Nephron (organoid): ENCODE results near the gene TPSD1.
A peak's percentile ranks its signal among the peaks of the same experiment; 100 is the strongest.

ENCODE experiments used
- H3K27ac Mint-ChIP-seq, 3 experiments: 2 replicates each; pipeline ENCODE4 v1.8.0; 2020; ENCODE audit warnings: mixed read lengths in 3 of 3, mild to moderate bottlenecking in 2 of 3, moderate library complexity in 1 of 3
- H3K27me3 Mint-ChIP-seq: 2 replicates; pipeline ENCODE4 v1.8.0; 2021; ENCODE audit warnings: low read depth, mild to moderate bottlenecking, moderate library complexity, mixed read lengths
- H3K36me3 Mint-ChIP-seq: 2 replicates; pipeline ENCODE4 v1.8.0; 2020; ENCODE audit warnings: low read depth, mixed read lengths
- H3K4me1 Mint-ChIP-seq: 2 replicates; pipeline ENCODE4 v1.8.0; 2020; ENCODE audit warnings: mixed read lengths
- H3K4me3 Mint-ChIP-seq, 3 experiments: 2 replicates each; pipeline ENCODE4 v1.8.0; 2020; ENCODE audit warnings: mild to moderate bottlenecking in 3 of 3, mixed read lengths in 3 of 3, moderate library complexity in 2 of 3
- H3K9me3 Mint-ChIP-seq: 2 replicates; pipeline ENCODE4 v1.8.0; 2020; ENCODE audit warnings: mixed read lengths
- CTCF ChIP-seq, 3 experiments: fragments of 200-600 bp; sonication (generic); IDR thresholded peaks; one replicate each; pipeline ENCODE4 v1.5.0; 2021; ENCODE audit warnings: antibody characterized with exemption in 3 of 3; ENCODE audit not compliant: unreplicated experiment in 3 of 3

TPSD1 gene

DNA sequence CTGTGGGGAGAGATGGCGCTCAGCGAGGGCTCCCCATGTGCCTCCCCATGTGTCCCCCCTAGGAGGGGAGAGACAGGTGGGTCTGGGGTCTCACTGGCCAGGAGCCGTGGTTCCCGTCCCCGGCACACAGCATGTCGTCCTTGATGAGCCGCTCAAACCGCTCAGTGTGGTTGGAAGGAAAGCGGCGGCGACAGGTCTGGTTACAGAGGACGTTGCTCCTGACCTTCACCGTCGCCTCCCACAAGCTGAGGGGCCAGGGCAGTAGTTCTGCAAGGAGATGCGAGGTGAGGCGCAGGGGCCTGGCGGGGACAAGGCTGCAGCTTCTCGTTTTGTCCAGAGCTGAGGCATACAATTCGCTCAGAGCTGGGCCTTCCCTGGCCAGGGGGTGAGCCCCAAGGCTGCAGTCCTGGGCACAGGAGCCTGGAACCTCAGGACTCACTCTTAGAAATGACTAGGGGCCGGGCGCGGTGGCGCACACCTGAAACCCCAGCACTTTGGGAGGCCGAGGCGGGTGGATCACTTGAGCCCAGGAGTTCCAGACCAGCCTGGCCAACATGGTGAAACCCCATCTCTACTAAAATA is 30.7 kb downstream of the TPSD1 start:
- Mint-ChIP-seq H3K4me1 (peaks cover 32% of the 10 kb centered on the region), H3K36me3 (no peaks in the 10 kb centered on the region), H3K9me3 (no peaks in the 10 kb centered on the region), H3K27ac (no peak overlapping the region), H3K4me3 (no peak overlapping the region), H3K27me3 (peaks cover 39% of the 10 kb centered on the region)
- TF ChIP-seq CTCF (IDR thresholded peaks at IDR 0.05; ENCODE audit: unreplicated experiment in 3 of 3), result no peak

- H3K27ac Mint-ChIP-seq, result peak overlapping the region; percentile 10 to 77 (median 59)
- peaks cover 45% of the 10 kb centered on the region for H3K27me3 Mint-ChIP-seq
- H3K4me3 Mint-ChIP-seq, result peak overlapping the region in 2 of 3 experiments; percentile 53
- no peaks in the 10 kb centered on the region for H3K9me3 Mint-ChIP-seq
- no peaks in the 10 kb centered on the region for H3K36me3 Mint-ChIP-seq
- H3K4me1 Mint-ChIP-seq, result peaks cover 36% of the 10 kb centered on the region
- no peak for TF ChIP-seq CTCF (IDR thresholded peaks at IDR 0.05; ENCODE audit: unreplicated experiment in 3 of 3)
These were observed 32.3 kb downstream of the TPSD1 start for GRCh38 chr16:1287982-1288670.

GRCh38 chr16:1288813-1289476 is 33.1 kb downstream of the TPSD1 start:
- Mint-ChIP-seq H3K27ac (no peak overlapping the region), H3K4me3 (no peak overlapping the region), H3K27me3 (peaks cover 48% of the 10 kb centered on the region), H3K4me1 (peaks cover 30% of the 10 kb centered on the region), H3K36me3 (no peaks in the 10 kb centered on the region), H3K9me3 (no peaks in the 10 kb centered on the region)
- TF ChIP-seq CTCF (IDR thresholded peaks at IDR 0.05; ENCODE audit: unreplicated experiment in 3 of 3), result no peak

- peaks cover 51% of the 10 kb centered on the region for H3K27me3 Mint-ChIP-seq
- no peak overlapping the region for H3K27ac Mint-ChIP-seq
- H3K4me3 Mint-ChIP-seq, result no peak overlapping the region
- peaks cover 30% of the 10 kb centered on the region for H3K4me1 Mint-ChIP-seq
- no peaks in the 10 kb centered on the region for H3K36me3 Mint-ChIP-seq
- H3K9me3 Mint-ChIP-seq, result no peaks in the 10 kb centered on the region
- TF ChIP-seq CTCF (IDR thresholded peaks at IDR 0.05; ENCODE audit: unreplicated experiment in 3 of 3), result no peak
These were observed 33.6 kb downstream of the TPSD1 start for GRCh38 chr16:1289477-1289866.

GRCh38 chr16:1290063-1290501 is 34.2 kb downstream of the TPSD1 start:
- Mint-ChIP-seq H3K36me3 (no peaks in the 10 kb centered on the region), H3K27ac (peak overlapping the region in 1 of 3 experiments; percentile 70), H3K4me3 (no peak overlapping the region), H3K9me3 (no peaks in the 10 kb centered on the region), H3K27me3 (peaks cover 52% of the 10 kb centered on the region), H3K4me1 (peaks cover 33% of the 10 kb centered on the region)
- TF ChIP-seq CTCF (IDR thresholded peaks at IDR 0.05; ENCODE audit: unreplicated experiment in 3 of 3), result no peak
